ENCODE measurements around the gene RBM47.

DNA sequence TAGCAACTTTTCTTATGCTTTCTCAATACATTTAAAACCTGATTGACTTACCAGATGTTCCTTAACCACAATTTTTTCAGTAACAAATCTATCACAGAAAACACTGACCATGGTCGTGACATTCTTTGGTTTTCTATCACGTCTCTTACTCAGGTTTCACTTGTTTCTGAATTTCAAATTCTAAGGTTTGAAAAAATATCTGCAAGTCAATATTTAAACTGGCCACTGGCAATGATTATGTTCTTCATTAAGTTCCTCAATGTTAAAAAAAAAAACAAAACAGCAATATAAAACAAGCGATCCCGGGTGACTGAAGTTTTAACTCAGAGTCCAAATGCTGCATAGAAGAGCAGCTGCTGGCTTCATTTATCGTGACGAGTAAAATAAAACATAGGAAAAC lies 128.9 kb downstream of the RBM47 start:
- TF ChIP-seq POLR2A (IDR thresholded peaks at IDR 0.05; ENCODE audit: low read depth) (no peak), POLR2AphosphoS5 (IDR thresholded peaks at IDR 0.05) (no peak)
- TF ChIP-seq, protein P1, sequence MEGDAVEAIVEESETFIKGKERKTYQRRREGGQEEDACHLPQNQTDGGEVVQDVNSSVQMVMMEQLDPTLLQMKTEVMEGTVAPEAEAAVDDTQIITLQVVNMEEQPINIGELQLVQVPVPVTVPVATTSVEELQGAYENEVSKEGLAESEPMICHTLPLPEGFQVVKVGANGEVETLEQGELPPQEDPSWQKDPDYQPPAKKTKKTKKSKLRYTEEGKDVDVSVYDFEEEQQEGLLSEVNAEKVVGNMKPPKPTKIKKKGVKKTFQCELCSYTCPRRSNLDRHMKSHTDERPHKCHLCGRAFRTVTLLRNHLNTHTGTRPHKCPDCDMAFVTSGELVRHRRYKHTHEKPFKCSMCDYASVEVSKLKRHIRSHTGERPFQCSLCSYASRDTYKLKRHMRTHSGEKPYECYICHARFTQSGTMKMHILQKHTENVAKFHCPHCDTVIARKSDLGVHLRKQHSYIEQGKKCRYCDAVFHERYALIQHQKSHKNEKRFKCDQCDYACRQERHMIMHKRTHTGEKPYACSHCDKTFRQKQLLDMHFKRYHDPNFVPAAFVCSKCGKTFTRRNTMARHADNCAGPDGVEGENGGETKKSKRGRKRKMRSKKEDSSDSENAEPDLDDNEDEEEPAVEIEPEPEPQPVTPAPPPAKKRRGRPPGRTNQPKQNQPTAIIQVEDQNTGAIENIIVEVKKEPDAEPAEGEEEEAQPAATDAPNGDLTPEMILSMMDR (IDR thresholded peaks at IDR 0.05), result no peak

All from esophagus muscularis mucosa (tissue), 3 donors.